Inflammatory macrophage treated with lipopolysaccharide for 4 hours (primary cell): ENCODE results near the gene OLFML2A.
"Not testable (repeated sequence)": the region's sequence is repeated elsewhere in the genome, so short reads cannot be mapped to it uniquely, and the experiment has no call there.

Experiments
- DNase-seq: peaks from one replicate; pipeline ENCODE4 v3.0.0-alpha.2; 2020

The OLFML2A gene

DNA sequence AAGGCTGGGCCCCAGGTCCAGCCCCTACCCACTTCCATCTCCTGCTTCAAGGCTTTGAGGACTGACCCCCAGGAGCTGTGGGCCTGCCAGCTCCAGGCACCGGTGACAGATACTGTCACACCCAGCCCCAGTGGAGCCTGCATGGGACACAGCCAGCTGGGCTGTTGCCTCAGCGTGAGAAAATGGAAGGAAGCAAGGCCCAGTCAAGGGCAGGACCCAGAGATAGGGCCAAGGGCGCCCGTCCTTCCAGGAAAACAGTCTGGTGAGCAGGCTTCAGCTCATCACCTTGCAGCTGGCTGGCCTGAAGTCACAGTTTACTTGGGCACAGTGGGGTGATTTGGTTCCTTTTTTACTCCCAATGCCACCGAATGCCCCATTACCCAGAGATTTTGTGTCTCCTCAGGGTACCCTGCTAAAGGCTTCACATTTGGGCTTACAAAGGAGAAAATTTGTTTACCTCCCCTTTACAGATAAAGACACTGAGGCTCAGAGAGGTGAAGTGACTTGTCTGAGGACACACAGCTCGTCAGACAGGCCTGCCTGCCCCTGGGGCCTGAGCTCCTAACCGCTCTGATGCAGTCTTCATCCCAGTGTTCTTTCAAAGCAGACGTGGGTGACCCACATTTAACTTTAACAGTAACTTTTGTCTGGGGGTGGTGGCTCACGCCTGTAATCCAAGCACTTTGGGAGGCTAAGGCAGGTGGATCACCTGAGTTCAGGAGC lies 54.9 kb downstream of the OLFML2A start:
- no peak for DNase-seq

DNA sequence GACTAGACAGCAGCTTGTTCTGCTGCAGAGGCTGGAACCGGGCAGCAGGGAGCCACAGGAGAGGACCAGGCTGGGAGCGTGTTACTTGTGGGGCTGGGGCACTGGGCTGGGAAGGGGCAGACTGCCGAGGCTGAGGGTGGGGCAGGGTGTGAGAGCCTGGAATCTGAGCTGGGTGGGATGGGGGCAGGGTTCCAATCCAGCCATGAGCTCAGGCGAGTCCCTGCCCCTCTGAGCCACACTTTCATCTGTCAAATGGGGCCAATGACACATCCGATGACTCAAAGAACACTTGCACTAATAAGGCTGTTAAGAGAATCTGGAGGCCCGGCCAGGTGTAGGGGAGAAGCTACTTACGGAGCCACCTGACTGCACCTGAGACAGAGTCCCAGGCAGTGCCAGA lies 57.7 kb downstream of the OLFML2A start:
- DNase-seq, result no peak

DNA sequence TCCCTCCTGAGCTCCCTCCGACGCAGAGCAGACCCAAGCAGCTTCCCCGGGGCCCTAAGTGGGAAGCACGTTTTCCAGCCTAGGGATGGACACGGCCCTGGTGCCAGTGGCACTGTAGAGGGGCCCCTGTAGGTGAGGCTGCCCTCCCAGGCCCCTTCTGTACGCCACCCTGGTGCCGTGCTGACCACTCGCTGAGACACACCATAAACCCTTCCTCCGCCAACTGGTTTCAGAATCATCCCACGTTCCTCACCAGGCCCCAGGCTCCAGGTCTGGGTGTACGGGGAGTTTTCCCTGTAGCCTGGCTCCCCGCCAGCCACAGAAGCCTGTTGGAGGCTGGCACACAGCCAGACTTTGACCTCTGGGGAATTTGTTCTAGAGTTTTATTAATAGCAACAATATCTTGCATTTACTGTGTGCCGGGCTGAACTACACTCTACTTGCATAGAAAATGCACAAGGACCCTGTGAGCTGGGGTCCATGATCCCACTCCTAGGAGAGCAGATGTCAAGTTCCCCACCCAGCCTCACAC lies 58.2 kb downstream of the OLFML2A start:
- no peak for DNase-seq

DNA sequence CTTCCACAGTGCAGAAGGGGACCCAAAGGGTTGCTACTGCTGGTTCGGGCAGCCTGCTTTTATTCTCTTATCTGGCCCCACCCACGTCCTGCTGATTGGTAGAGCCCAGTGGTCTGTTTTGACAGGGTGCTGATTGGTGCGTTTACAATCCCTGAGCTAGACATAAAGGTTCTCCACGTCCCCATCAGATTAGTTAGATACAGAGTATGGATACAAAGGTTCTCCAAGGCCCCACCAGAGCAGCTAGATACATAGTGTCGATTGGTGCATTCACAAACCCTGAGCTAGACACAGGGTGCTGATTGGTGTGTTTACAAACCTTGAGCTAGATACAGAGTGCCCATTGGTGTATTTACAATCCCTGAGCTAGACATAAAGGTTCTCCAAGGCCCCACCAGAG lies 61.2 kb downstream of the OLFML2A start:
- not testable (repeated sequence) for DNase-seq

DNA sequence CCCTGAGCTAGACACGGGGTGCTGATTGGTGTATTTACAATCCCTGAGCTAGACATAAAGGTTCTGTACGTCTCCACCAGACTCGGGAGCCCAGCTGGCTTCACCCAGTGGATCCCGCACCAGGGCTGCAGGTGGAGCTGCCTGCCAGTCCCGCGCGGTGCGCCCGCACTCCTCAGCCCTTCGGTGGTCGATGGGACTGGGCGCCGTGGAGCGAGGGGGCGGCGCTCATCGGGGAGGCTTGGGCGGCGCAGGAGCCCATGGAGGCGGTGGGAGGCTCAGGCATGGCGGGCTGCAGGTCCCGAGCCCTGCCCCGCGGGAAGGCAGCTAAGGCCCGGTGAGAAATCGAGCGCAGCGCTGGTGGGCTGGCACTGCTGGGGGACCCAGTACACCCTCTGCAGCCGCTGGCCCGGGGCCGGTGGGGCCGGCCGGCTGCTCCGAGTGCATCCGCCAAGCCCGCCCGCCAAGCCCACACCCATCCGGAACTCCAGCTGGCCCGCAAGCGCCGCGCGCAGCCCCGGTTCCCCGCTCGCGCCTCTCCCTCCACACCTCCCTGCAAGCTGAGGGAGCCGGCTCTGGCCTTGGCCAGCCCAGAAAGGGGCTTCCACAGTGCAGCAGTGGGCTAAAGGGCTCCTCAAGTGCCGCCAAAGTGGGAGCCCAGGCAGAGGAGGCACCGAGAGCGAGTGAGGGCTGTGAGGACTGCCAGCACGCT lies 61.8 kb downstream of the OLFML2A start:
- DNase-seq, result not testable (repeated sequence)

DNA sequence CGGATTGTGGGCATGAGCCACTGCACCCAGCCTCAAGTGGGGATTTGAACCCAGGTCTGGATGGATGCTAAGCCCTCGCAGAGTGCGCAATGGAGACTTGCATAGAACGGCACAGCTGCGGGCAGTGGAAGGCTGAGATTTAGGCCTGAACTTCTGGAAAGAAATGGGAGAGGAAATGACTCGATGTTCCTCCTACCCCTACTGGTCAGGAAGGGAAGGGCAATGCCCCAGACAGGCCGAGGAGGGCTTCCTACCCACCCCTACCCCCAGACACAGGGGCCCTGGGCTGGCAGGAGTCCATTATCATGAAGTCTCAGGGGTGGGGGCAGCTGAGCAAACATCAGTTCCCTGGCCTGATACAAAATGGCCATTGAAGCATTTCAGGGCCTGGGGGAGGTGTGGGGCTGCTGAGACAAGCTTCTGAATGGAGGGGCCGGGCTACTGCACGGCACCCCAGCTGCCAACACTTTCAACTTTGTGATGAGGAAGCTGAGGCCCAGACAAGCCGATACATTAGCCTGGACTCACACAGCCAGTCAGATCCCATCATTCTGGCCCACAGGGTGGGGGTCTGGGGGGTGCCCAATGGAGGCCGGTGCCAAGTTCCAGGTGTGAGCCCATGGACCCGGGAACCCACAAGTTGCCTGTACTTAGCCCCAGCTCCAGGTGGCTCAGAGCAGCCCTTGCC lies 62.8 kb downstream of the OLFML2A start:
- DNase-seq, result peak; percentile 21

DNA sequence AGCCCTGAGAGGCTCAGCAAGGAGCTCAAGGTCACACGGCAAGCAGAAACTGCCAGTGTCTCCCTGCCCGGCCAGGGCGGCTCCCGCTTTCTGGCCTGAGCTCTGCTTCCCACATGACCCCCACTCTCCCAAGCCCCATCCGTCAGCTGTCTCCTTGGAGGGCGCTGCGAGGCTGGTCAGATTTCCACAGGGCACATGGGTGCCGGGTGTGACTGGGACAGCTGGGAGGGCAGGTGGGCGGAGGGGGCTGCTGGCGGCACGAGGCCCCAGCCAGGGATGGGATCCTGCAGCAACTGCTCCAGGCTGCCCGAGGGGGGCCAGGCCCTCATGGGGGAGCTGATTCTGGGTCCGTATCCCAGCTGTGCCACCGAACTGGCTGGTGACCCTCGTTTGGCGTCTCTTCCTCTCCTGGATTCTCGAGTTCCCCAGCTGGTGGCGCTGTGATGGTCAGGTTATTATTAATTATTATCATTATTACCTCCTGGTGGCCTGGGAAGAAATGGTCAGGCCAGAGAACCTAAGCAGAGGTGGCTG lies 63.4 kb downstream of the OLFML2A start:
- DNase-seq, result no peak

DNA sequence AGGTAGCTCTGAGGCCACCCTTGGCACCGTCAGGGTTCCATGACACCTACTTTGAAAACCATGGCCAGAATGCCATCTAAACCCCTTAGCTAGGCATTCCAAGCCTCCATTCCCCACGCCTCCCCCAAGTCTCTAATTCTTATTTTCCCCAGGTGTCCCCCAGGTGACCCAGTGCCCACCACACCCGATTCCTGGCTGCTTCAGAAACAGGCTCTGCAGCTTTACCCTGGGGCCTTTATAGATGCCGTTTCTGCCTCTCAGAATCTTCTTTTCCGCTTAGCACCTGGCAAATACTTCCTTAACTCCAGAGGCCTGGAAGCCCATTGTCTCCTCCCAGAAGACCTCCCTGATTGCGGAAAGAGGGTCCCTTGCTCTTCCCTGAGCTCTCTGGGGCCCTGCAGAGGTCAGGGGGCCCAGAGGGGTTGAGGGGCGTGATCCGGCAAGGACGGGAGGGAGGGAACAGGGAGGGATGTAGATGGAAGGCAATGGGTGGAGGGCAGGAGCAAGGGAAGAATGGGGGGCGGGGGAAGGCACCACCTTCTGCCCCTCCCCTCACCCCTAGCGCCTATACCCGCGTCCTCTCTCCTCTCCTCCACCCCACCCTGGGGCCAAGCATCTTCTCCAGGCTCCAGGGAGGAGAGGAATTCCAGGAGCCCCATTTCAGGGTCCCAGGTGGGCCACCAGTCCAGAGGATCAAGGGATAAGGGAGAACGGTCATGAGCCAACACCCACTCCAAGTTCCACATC lies 64.3 kb downstream of the OLFML2A start:
- no peak for DNase-seq

DNA sequence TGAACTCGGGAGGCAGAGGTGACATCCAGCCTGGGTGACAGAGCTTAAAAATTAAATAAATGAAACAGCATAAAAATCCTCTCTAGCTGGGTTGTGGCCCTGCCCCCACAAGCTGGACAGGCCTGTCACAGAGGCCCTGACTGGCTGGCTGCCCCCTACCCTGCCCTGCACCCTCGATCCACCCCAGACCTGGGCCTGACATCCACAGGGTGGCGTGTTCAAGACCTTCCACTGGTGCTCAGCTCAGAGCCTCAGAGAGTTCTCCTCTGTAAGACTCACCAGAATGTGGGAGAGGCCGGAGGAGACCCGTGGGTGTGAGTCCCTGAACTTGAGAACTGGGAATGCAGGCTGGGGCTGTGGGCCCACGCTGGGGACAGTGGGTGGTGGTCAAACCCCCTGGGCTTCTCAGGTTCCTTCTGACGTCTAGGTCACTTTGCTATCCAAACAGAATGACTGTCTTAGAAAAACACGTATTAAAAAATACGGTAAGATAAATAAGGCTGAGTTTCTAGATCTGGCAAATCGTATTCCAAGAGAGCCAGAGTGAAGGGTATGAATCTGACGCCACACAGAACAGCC lies 66.6 kb downstream of the OLFML2A start:
- no peak for DNase-seq

DNA sequence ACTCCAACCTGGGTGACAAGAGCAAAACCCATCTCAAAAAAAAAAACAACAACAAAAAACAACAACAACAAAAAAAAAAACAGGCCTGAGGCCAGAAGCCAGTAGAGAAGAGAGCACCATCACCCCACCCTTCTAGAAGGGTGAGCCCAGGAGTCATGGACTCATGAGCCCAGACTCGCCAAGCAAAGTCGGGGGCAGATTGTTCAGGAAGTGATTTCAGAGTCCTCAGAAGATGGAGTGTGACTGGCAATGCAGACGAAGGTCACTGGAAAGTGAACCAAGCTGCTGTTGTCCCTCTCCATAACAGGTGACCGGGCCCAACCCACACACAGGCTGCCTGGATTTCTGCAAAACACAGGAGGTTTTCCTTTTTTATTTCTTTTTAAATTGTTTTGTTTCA lies 67.4 kb downstream of the OLFML2A start:
- no peak for DNase-seq

DNA sequence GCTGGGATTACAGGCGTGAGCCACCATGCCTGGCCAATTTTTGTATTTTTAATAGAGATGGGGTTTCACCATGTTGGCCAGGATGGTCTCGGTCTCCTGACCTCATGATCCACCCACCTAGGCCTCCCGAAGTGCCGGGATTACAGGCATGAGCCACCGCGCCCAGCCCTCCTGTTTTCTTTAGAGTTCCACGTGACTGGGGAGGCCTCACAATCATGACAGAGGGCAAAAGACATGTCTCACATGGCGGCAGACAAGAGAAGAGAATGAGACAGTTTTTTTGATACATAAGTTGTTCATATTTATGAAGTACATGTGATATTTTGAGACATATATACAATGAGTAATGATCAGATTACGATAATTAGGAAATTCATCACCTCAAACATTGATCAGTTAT lies 69.5 kb downstream of the OLFML2A start:
- DNase-seq, result not testable (repeated sequence)

DNA sequence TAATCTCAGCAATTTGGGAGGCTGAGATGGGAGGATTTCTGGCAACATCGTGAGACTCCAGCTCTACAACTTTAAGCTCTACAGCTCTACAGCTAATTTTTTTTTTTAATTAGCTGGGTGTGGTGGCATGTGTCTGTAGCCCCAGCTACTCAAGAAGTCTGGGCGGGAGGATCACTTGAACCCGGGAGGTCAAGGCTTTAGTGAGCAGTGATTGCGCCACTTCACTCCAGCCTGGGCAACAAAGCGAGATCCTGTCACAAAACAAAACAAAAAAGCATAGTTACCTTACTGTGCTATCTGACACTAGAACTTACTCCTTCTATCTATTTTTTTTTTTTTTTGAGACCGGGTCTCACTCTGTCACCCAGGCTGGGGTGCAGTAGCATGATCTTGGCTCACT lies 70.0 kb downstream of the OLFML2A start:
- DNase-seq, result no peak

DNA sequence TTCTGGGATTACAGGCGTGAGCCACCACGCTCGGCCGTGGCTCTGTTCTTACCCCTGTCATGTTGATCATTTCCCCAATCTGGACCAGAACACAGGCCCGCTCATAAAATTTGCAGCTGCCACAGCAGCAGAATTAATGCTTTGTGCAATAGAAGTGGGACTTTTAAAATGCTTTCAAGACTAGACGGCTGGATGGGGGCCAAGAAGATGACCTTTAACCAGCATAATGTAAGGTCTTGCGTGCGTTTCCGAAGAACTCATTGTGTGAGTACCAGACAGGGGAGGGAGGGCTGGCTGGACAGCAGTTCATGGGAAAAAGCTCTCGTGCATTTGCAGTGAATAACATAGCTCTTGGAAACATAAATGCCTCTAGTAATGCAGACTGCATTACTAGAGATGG lies 72.9 kb downstream of the OLFML2A start:
- DNase-seq, result no peak

DNA sequence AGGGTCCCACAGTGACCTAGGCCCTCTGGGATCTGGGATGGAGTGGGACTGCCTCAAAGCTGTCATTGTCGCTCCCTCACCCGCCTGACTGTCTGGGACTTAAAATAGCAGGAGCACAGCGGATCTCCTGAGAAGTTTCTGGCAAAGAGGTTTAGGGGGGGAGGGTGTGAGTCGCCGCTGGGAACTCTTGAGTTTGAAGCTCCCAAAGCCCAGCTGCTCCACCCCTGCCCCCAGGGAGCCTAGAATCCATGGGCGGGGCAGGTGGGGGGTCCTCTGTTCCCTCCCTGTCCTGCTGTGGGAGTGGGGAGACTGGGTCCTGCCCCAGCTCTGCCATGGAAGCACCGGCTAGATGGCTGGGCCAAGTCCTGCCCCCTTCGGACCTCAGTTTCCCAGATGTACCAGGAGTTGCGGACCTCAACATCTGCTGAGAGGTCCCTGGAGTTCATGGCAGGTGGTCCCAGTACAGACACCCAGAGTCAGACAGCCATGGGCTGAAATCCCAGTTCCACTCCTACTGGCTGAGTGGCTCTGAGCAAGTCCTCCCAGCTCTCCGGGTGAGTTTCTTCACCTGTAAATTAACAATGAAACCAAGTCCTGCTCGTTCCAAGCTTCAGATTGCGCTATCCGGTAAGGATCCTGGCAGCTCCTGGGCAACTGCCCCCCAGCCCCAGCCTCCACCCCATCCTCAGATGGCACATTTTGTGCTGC lies 75.3 kb downstream of the OLFML2A start:
- DNase-seq, result no peak

DNA sequence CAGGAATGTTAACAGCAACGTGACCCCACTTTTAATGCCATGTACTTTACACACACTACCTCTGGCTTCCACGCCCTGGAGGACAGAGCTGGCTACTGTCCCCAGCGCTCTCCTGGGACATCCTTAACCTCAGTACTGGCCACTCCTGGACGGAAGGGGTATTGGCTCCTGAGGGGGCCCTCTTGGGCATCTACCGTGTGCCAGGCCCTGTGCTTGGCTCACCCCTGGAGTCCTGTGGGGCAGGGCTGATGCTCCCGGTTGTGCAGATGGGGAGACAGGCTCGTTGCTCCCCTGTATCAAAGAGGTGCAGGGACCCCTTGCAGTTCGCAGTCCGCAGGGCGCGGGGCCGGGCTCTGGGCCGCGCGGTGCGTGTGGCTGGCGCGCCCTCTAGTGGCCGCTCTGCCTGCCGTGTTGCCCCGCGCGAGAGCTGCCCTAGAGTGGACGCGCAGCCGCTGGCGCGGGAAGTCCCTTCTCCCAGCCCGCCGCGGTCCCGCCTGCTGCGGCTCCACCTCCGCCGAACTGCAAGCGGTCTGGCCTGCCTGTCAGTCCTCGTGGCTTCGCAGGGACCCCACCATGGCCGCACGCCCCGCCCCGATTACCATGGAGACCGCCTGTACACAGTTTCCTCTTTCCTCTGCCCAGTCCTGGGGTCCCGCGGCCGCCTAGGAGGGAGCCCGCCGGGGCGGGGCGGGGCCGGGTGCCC lies 76.0 kb downstream of the OLFML2A start, which contains the start of gene WDR38:
Gene WDR38, plus strand, starts transcription at position 632 of the 703 bp plus-strand sequence. CDS start 72 bp downstream, outside the sequence.
- DNase-seq, result peak; percentile 78

DNA sequence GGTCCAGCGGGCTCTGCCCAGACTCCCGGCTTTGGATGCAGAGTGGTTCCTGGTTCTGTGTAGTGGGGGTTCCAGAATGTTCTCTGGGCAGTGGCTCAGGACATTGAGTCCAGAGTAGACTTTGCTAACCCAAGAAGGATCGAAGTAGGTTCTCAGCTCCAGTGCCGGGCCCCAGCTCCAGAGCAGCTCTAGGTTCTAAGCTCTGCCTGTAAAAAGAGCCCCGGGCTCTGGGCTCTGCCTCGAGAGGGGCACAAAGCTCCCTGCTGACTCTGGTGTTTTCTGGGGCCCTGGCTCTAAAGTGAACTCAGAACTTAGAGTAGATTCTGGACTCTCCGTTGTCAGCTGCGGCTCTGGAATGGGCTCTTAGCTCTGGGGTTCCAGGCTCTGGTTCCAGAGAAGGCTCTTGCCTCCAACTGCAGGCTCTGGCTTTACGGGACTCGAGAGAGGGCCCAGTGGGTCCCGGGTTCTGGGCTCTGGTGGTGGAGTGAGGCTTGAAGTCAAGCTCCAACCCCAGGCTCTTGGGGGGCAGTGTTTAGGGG lies 76.7 kb downstream of the OLFML2A start:
- DNase-seq, result no peak

DNA sequence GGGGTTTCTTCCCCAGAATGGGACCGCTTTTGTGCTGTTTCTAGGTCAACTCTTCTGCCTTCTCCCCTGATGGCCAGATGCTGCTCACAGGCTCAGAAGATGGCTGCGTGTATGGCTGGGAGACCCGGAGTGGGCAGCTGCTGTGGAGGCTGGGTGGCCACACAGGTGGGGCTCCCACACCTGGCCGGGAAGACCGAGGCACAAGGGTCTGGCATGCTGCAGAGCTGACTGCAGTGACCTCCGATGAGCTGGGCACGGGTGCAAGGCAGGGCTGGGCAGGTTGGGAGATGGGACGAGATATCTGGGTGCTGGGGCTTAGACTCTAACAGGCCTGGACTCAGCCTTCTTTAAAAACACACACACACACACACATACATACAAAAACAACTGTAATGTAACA lies 77.2 kb downstream of the OLFML2A start:
- DNase-seq, result no peak

DNA sequence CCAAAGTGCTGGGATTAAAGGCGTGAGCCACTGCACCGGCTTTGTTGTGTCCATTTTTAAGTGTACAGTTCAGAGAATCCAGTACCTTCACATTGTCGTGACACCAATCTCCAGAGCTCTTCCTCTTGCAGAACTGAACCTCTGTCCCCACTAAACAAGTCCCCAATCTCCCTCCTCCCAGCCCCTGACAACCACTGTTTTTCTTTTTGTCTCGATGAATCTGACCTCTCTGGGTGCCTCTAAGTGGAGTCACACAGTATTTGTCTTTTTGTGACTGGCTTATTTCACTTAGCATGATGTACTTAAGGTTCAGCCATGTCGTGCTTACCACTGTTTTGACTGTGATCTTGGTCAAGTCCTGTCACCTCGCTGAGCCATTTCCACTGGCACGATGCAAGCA lies 77.9 kb downstream of the OLFML2A start:
- no peak for DNase-seq

DNA sequence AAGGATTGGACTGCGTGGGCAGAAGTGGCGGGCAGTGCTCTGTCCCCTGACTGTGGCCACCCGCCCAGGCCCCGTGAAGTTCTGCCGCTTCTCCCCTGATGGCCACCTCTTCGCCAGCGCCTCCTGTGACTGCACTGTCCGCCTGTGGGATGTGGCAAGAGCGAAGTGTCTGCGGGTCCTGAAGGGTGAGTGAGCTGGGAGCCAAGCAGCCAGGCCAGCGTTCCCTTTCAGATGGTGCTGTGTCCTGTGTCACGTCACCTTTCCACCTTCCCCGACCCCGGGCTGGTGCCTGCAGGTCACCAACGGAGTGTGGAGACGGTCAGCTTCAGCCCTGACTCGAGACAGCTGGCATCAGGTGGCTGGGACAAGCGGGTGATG lies 78.6 kb downstream of the OLFML2A start:
- DNase-seq, result no peak

DNA sequence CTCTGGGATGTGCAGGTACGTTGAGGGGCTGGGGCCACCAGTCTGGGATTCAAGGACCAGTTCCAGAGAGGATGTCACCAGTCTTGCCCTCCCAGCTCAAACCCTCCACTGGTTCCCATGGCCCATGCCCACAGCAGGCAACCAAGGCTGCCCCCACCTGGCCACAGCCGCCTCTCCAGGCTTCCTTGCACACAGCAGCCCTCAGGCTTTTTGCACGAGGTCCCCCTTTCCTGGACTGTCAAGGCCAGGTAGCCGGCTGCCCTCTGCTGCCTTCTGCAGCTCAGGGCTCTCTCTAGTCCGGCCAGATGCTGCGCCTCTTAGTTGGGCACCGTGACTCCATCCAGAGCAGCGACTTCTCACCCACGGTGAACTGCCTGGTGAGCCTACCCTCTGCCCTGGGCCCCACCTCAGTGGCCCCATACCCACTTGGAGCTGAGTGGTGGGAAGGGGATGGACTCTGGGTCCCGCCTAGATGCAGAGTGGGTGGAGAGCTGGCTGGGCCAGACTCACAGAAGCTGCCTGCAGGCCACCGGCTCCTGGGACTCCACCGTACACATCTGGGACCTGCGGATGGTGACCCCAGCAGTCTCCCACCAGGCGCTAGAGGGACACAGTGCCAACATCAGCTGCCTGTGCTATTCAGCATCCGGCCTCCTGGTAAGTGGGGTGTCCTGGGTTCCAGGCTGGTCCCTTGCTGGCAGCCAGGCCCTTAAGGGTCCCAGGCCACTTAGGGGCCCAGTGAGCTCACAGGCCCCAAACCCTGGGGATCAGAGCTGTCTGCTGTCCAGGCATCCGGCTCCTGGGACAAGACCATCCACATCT lies 79.2 kb downstream of the OLFML2A start:
- DNase-seq, result no peak
